H1 (cell line): ENCODE data around the gene RNF31. TPM values are rescaled to one million over a fixed set of nuclear protein-coding genes. Genes with fewer than 3 reads are reported as not detected.
A peak's percentile ranks its signal among the peaks of the same experiment; 100 is the strongest.

Experiments
- ASH2L ChIP-seq: fragments of 200-600, 300-600 bp; sonication (generic); IDR thresholded peaks from one replicate; pipeline ENCODE4 v1.7.1; 2017; ENCODE audit warnings: low read length
- BRCA1 ChIP-seq: IDR thresholded peaks from 2 replicates; pipeline ENCODE4 v1.6.1; 2012; ENCODE audit warnings: low read depth, low read length, improper control_type of control experiment
- EGR1 ChIP-seq: IDR thresholded peaks from 2 replicates; pipeline ENCODE4 v1.6.1; 2011; ENCODE audit warnings: low read depth, low read length, borderline replicate concordance
- GTF2F1 ChIP-seq: IDR thresholded peaks from 2 replicates; pipeline ENCODE4 v1.6.1; 2012; ENCODE audit warnings: low read depth, low read length, improper control_type of control experiment, borderline replicate concordance
- KDM1A ChIP-seq: fragments of 200-600, 300-600 bp; sonication (generic); IDR thresholded peaks from 2 replicates; pipeline ENCODE4 v1.7.1; 2016; ENCODE audit warnings: mild to moderate bottlenecking, low read length, borderline replicate concordance
- YY1 ChIP-seq: IDR thresholded peaks from 2 replicates; pipeline ENCODE4 v1.6.1; 2011; ENCODE audit warnings: low read depth, mild to moderate bottlenecking, low read length
- polyA plus RNA-seq, 7 experiments: library from polyadenylated mRNA; depleted of rRNA in 3 of 7; stranded (reverse) in 5 of 7; unstranded in 2 of 7; fragments of >200 nt in 5 of 7; fragments of 200-250 nt in 2 of 7; gene quantifications; 1 replicate in 5 of 7; 2 replicates in 1 of 7; 4 replicates in 1 of 7; pipeline versions ENCODE4 v1.2.1 to v1.2.3, GENCODE V29; 2011 to 2013; ENCODE audit warnings: missing spikeins in 2 of 7, mixed read lengths in 2 of 7
- total RNA-seq: library from RNA; stranded (reverse); fragmentation: NEBNext Ultra II Directional; extraction: Animal tissue kit (Norgen Biotek cat#: 25700); gene quantifications from 2 replicates; pipeline ENCODE4 v1.2.1, GENCODE V29; 2021
- TF ChIP-seq, protein P1 (sequence below): fragments of 300-600 bp; sonication (generic); IDR thresholded peaks from 2 replicates; pipeline ENCODE4 v1.7.1; 2012; ENCODE audit warnings: low read length, moderate library complexity, mild to moderate bottlenecking, inconsistent platforms; ENCODE audit not compliant: insufficient replicate concordance
- TF ChIP-seq, protein P2 (sequence below): IDR thresholded peaks from 2 replicates; pipeline ENCODE4 v1.6.1; 2012; ENCODE audit warnings: low read length, inconsistent platforms

Gene RNF31
- total and polyA plus RNA-seq, 2 of the 8 experiments (the other 6 are each of a cell fraction or from before 2014, with no cell fraction given): 17.5 to 72.0 TPM

DNA sequence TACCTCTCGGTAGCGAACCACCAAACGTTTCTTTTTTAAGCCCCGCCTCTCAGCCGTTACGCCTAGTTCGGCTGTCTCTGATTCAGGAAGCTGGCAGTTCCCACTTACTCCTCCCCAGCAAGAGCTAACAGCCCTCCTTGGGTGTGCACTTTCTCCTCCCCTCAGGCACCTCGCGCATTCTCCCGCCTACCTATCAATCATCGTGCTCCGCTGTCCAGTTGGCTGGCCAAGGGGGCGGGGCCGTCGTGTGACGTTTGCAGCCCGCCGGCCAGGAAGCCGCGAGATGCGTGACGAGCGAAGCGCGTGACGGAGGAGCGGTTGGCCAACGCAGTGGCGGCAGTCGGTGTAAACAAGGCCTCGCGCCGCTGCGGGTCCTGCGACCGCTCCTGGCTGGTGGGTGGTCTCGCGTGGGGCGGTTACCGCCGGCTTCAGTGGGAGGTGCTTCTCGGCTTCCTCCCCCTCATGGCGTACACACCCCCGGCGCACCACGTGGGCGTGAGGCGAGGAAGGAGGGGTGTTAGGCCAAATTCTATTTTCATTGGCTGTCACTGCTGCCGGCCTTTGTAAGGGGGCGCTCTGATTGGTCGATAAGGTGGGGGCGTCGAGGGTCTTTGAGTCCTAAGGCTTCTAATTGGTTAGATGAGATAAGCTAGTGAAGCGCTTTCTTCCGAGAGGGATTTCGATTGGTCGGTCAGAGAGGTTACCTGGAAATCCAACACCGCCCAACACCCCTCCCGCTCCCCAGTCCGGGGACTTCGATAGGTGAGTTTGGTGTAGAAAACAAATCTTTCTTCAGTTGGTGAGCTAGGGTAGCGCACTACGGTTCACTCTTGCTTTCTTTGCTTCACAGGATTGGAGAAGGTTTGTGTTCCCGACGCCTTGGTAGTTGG, 32.5 kb upstream of the RNF31 start, which contains the start of the genes DCAF11 and NRL (continued):
- TF ChIP-seq, protein P1, sequence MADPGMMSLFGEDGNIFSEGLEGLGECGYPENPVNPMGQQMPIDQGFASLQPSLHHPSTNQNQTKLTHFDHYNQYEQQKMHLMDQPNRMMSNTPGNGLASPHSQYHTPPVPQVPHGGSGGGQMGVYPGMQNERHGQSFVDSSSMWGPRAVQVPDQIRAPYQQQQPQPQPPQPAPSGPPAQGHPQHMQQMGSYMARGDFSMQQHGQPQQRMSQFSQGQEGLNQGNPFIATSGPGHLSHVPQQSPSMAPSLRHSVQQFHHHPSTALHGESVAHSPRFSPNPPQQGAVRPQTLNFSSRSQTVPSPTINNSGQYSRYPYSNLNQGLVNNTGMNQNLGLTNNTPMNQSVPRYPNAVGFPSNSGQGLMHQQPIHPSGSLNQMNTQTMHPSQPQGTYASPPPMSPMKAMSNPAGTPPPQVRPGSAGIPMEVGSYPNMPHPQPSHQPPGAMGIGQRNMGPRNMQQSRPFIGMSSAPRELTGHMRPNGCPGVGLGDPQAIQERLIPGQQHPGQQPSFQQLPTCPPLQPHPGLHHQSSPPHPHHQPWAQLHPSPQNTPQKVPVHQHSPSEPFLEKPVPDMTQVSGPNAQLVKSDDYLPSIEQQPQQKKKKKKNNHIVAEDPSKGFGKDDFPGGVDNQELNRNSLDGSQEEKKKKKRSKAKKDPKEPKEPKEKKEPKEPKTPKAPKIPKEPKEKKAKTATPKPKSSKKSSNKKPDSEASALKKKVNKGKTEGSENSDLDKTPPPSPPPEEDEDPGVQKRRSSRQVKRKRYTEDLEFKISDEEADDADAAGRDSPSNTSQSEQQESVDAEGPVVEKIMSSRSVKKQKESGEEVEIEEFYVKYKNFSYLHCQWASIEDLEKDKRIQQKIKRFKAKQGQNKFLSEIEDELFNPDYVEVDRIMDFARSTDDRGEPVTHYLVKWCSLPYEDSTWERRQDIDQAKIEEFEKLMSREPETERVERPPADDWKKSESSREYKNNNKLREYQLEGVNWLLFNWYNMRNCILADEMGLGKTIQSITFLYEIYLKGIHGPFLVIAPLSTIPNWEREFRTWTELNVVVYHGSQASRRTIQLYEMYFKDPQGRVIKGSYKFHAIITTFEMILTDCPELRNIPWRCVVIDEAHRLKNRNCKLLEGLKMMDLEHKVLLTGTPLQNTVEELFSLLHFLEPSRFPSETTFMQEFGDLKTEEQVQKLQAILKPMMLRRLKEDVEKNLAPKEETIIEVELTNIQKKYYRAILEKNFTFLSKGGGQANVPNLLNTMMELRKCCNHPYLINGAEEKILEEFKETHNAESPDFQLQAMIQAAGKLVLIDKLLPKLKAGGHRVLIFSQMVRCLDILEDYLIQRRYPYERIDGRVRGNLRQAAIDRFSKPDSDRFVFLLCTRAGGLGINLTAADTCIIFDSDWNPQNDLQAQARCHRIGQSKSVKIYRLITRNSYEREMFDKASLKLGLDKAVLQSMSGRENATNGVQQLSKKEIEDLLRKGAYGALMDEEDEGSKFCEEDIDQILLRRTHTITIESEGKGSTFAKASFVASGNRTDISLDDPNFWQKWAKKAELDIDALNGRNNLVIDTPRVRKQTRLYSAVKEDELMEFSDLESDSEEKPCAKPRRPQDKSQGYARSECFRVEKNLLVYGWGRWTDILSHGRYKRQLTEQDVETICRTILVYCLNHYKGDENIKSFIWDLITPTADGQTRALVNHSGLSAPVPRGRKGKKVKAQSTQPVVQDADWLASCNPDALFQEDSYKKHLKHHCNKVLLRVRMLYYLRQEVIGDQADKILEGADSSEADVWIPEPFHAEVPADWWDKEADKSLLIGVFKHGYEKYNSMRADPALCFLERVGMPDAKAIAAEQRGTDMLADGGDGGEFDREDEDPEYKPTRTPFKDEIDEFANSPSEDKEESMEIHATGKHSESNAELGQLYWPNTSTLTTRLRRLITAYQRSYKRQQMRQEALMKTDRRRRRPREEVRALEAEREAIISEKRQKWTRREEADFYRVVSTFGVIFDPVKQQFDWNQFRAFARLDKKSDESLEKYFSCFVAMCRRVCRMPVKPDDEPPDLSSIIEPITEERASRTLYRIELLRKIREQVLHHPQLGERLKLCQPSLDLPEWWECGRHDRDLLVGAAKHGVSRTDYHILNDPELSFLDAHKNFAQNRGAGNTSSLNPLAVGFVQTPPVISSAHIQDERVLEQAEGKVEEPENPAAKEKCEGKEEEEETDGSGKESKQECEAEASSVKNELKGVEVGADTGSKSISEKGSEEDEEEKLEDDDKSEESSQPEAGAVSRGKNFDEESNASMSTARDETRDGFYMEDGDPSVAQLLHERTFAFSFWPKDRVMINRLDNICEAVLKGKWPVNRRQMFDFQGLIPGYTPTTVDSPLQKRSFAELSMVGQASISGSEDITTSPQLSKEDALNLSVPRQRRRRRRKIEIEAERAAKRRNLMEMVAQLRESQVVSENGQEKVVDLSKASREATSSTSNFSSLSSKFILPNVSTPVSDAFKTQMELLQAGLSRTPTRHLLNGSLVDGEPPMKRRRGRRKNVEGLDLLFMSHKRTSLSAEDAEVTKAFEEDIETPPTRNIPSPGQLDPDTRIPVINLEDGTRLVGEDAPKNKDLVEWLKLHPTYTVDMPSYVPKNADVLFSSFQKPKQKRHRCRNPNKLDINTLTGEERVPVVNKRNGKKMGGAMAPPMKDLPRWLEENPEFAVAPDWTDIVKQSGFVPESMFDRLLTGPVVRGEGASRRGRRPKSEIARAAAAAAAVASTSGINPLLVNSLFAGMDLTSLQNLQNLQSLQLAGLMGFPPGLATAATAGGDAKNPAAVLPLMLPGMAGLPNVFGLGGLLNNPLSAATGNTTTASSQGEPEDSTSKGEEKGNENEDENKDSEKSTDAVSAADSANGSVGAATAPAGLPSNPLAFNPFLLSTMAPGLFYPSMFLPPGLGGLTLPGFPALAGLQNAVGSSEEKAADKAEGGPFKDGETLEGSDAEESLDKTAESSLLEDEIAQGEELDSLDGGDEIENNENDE: no peak
- TF ChIP-seq ASH2L: peak; percentile 39
- TF ChIP-seq KDM1A: no peak
- TF ChIP-seq, protein P2, sequence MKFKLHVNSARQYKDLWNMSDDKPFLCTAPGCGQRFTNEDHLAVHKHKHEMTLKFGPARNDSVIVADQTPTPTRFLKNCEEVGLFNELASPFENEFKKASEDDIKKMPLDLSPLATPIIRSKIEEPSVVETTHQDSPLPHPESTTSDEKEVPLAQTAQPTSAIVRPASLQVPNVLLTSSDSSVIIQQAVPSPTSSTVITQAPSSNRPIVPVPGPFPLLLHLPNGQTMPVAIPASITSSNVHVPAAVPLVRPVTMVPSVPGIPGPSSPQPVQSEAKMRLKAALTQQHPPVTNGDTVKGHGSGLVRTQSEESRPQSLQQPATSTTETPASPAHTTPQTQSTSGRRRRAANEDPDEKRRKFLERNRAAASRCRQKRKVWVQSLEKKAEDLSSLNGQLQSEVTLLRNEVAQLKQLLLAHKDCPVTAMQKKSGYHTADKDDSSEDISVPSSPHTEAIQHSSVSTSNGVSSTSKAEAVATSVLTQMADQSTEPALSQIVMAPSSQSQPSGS: no peak
- 0 out of 2 replicates have a peak, but pooled peaks have one; percentile 20 for TF ChIP-seq YY1
- peak; percentile 60; the same call in 1 of the 2 replicates for TF ChIP-seq EGR1
- peak; percentile 75 for TF ChIP-seq BRCA1
- no peak for TF ChIP-seq GTF2F1
